Activated T-cell treated with anti-CD3 and anti-CD28 coated beads for 1 hour (primary cell): ENCODE measurements around the gene SGCE.

Experiments used
- DNase-seq: peaks from one replicate; pipeline ENCODE4 v3.0.0-alpha.2; 2020; ENCODE audit warnings: low read depth

Gene SGCE

GRCh38 chr7:94658826-94659225 is 2.9 kb upstream of the SGCE start:
- no peak for DNase-seq

GRCh38 chr7:94657771-94658693 is 2.1 kb upstream of the SGCE start:
- peak; percentile 86 for DNase-seq

GRCh38 chr7:94656925-94657731 is 1.2 kb upstream of the SGCE start:
- no peak for DNase-seq

- DNase-seq: no peak
These were observed 658 bp upstream of the SGCE start for GRCh38 chr7:94656658-94656924.

DNA sequence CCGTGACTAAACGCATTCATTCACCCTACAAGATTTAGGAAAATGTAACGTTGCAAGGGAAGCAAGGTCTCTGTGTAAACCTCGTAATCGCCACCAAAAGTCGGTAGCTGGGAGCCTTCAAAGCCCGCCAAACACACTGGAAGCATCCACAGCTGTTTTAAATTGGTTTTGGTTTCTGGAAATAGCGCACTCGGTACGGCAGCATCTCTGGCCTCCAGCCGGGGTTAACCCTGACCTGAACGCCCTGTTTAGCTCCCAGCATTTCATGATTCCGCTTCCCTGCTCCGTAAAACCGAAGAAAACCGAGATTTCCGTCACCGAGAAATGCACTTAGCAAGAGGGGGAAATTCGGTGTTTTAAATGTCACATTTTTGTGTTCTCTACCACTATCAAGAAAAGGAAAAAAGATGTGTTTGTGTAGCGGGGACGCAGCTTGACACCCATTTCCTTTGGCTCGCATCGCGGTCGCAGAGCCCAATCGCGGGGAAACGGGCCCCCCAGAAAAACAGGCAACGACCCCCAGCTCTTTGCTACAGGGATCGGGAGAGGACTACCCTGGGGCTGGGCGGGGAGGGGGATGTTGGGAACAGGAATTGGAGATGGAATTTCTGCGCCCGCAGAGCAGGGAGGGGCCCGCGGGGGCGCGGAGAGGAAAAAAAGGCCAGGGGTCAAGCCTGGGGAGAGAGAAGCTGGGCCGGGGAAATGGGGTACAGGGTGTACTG is 646 bp downstream of the SGCE start:
- no peak for DNase-seq

DNA sequence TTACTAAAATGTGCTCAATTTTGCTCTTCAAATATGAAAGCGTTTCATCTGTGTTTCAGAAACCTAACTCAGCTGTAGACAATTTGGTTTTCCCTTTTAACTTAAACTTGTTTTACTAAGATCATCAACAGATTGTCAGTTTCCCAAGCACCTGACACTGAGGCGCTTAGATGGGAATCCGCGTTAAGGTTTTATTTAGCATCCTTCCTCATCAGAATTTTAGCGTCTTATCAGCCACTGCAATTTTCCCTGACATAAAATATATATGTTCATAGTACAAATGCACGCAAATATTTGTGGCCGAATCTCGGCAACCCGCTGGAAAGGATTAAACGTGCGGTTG is 1.2 kb downstream of the SGCE start:
- DNase-seq: no peak

GRCh38 chr7:94650147-94651051 is 5.5 kb downstream of the SGCE start:
- no peak for DNase-seq

- DNase-seq: no peak
These were observed 6.5 kb downstream of the SGCE start for GRCh38 chr7:94649450-94649849.

- DNase-seq: no peak
These were observed 7.2 kb downstream of the SGCE start for GRCh38 chr7:94648731-94649130.

- no peak for DNase-seq
These were observed 8.6 kb downstream of the SGCE start for GRCh38 chr7:94647295-94647694.

GRCh38 chr7:94643771-94644545 is 12.0 kb downstream of the SGCE start:
- DNase-seq: no peak

DNA sequence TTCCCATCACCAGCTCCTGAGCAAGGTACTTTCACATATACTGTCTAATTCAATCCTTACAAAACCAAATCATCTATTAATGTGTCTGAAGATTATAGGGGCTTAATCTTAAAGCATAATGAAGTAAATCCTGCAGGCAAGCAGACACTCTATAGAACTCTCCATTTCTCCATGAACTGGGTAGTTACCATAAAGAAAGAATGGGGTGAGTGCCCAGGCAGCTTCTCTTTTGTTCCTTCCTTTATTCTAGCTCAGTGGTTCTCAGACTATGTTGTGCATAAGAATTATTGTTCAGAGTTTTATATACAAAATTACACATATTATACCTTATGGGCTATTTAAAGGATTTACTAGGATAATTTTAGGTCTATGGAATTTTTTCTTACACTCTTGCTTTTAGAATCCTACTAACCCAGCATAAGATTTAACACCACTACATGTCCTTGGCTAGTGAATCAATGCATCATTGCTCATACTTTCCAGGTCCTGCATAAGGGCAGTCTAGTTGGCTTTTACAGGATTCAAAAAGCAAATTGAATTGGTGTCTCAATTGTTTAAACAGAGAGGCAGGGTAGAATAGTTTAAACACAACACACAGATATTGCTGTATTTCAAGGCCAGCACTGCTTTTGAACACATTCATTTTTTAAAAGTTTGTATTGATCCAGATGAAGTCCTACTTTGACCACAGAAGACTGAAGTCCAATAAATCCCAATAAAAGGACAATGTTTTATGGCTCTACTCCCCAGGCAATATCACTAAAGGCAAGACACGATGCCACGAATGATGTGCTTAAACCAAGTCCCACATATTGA is 12.9 kb downstream of the SGCE start:
- DNase-seq: no peak

DNA sequence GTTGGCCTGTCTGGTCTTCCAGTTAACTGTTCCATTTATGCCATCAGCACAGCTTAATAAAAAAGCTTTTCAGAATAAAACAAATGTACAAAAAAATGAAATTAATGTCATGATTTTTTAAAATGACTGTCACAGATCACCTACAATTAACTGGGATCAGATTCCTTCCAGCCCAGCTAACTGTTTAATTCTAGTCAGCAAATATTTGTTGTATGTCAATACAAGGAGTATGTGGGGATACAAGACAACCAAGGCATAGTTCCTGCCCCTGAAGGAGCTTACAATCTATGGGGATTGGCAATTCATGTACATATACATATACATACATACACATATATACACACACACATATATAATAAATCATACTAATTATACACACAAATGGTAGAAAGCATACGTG is 16.5 kb downstream of the SGCE start:
- DNase-seq: no peak

DNA sequence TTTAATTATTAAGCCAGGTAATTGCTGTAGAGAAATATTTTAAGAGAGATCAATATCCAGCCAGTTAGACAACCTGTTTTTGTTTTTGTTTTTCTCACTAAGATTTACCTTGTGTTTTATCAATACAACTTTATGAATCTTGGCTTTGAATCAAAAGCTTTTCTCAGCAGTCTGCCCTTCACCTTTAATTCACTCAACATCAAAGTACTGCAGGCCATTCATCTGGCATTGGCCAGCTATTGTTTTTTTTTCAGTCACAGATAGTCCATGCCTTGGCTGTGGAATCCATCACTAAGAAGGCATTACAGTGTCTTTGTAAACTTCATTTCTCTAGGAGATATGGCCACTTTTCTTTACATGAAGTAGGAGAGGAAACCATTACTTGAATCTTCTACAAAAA is 20.2 kb downstream of the SGCE start:
- DNase-seq: no peak

DNA sequence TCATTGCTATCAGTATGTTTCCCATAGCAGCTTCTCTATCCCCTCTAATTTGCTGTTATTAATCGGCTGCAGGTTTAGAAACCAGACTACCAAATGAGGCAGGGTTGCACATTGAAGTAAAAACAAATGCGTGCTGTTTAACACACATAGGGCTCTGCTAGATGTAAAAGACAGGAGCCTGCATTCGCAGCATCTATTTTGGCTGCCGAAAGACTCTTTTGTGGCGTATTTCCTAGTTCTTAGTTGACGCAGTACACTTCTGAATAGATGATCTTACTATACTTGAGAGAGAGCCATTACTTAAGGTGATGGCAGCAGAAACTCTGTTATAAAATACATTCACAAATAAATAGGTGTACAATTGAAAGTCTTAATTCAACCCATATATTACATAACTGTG is 21.4 kb downstream of the SGCE start:
- DNase-seq: no peak

DNA sequence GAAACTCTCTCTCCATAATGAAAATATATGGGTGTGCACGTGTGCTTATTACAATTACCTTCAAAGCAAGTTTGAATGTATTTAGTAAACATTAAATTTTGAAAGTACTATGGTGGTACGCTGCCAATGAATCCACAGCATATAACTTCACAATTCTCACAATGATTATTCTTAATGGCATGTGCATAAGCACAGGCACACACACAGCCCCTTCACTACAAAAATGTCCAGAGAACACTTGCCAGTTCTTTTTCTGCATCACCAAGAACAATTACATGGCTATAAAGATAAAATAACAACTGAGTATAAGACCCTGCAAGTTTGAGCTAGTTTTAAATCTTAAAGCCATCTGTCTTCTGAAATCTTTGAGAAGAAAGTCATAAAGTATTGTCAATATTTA is 22.2 kb downstream of the SGCE start:
- no peak for DNase-seq

DNA sequence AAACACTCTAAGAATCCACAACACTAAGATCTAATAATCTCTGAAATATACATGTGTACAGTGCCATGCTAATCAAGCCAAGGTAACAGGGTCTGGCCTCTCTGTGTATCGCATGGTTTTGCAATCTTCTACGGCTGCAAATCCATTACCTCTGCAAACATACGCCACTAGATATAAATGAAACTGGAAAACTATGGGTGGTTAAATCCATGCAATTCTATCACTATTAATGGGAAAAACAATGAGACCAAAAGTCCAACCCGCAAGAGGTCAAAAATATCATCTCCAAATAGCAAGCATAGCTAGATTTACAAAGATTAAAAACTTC is 23.0 kb downstream of the SGCE start:
- no peak for DNase-seq

DNA sequence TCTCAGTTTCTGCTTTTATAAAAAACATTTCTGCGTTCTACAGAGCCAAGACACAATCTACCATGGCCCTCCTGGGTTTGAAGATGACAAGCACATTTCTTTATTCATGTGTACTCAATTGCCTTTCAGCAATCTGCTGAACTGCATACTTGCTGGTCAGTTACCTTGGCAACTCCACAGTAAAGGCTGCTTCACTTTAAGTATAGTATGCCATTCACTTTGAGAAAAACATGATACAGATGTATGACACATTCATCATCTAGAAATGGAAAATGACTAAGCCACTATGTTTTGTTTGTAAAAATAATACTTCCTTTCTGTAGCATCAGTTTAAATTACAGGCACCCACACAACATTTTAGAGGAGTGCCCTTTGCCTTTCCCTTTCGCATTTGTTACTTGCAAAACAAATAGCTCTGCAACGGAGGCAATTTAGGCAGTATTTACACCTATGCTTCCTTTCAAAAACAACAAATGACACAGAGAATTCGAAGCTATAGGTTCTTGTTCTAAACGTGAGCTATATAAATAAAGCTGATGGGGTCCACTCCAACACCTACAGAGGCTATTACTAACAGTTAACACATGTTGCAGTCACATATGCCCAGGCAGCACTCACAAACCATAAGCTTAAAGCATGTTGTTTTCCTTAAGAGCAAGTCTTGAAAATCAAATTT is 23.5 kb downstream of the SGCE start:
- no peak for DNase-seq

DNA sequence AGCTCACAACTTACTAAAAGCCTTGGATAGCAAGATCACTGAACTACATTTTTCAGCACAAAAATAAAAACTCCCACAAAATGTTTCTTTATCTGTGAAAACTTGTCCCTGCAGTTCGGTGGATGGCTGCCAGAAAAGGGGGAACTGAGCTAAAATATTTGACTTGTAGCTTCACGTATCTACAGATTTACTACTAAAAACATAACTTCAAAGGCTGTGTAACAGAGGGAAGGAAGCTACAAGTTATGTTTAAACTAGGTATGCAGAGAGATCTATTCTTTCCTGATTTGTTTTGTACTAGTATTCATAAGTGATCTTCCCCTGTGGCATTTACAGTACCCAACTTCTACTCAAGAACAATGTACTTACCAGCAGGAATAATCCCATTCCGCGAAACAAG is 25.1 kb downstream of the SGCE start:
- DNase-seq: no peak

DNA sequence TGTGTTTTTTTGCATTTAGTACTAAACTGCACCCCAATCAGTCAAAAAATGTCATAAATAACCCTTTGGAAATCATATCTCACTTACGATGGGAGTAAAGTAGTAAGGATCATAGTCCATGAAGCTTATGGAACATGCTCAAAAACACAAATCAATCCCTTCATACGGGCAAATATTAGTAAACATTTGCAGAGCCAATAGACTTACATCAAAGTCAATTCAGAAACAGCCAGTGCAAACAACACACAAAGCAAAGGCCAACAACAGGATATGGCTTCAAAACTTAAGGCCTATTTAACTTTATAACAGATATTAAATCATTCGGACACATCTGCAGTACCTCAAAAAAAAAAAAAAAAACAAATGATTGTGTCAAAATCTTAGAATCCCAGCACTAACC is 32.1 kb downstream of the SGCE start:
- no peak for DNase-seq
